Measurements from ENCODE around the gene RPEL1. TPM values are rescaled to one million over a fixed set of nuclear protein-coding genes. Genes with fewer than 3 reads are reported as not detected.
"Not testable (repeated sequence)": the region's sequence is repeated elsewhere in the genome, so short reads cannot be mapped to it uniquely, and the experiment has no call there.

RPEL1 gene
- total RNA-seq, 4 donors from 2014 or later = not detected

DNA sequence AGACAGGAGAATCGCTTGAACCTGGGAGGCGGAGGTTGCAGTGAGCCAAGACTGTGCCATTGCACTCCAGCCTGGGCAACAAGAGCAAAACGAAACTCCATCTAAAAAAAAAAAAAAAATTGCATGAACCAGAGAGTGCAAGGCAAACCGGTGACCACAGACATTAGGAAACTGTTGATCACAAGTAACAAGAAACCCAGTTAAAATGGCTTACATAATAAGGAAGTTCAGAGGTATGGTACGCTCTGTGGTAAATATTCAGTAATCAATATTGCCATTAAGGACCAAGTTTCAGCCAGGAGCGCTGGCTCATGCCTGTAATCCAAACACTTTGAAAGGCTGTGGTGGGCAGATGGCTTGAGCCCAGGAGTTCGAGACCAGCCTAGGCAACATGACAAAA, 43.4 kb upstream of the RPEL1 start:
- no peaks in the 10 kb centered on the region for H3K27me3 ChIP-seq
- peaks cover 12 to 19% of the 10 kb centered on the region in 2 donors for H3K4me1 ChIP-seq
- no peak for DNase-seq
- no peak overlapping the region for H3K27ac ChIP-seq
- H3K36me3 ChIP-seq = no peaks in the 10 kb centered on the region
- no peaks in the 10 kb centered on the region for H3K9me3 ChIP-seq
- 82 to 87% methylated on average over 7 of the region's 7 CpGs for WGBS, 2 donors
- H3K4me3 ChIP-seq (replicated peaks in 1 of 3) = no peak overlapping the region
- intact Hi-C loops (cut with DNase I) = no loop called here
- no peak for TF ChIP-seq POLR2A (IDR thresholded peaks at IDR 0.05)
- TF ChIP-seq, protein P1, sequence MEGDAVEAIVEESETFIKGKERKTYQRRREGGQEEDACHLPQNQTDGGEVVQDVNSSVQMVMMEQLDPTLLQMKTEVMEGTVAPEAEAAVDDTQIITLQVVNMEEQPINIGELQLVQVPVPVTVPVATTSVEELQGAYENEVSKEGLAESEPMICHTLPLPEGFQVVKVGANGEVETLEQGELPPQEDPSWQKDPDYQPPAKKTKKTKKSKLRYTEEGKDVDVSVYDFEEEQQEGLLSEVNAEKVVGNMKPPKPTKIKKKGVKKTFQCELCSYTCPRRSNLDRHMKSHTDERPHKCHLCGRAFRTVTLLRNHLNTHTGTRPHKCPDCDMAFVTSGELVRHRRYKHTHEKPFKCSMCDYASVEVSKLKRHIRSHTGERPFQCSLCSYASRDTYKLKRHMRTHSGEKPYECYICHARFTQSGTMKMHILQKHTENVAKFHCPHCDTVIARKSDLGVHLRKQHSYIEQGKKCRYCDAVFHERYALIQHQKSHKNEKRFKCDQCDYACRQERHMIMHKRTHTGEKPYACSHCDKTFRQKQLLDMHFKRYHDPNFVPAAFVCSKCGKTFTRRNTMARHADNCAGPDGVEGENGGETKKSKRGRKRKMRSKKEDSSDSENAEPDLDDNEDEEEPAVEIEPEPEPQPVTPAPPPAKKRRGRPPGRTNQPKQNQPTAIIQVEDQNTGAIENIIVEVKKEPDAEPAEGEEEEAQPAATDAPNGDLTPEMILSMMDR (IDR thresholded peaks at IDR 0.05) = no peak

DNA sequence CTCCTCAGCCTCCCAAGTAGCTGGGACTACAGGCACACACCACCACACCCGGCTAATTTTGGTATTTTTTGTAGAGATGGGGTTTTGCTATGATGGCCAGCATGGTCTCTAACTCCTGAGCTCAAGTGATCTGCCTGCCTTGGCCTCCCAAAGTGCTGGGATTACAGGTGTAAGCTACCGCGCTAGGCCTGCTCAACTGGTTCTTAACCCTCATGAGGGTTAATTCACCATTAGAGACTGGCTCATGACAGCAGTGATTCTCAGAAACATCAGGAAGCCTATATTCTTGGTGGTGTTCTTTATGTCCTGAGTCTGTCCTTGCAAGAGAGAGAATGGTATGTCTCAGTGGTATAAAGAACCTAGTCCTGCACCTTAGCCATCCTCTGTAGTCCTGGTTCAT, 42.2 kb upstream of the RPEL1 start:
- Histone ChIP-seq H3K27me3 (no peaks in the 10 kb centered on the region), H3K27ac (no peak overlapping the region), H3K4me1 (peaks cover 15 to 17% of the 10 kb centered on the region in 2 donors), H3K9me3 (no peaks in the 10 kb centered on the region), H3K36me3 (no peaks in the 10 kb centered on the region), H3K4me3 (replicated peaks in 1 of 3) (no peak overlapping the region)
- 98 to 100% methylated on average over 3 of the region's 3 CpGs for WGBS, 2 donors
- TF ChIP-seq, protein P1 (IDR thresholded peaks at IDR 0.05) = no peak
- no peak for TF ChIP-seq POLR2A (IDR thresholded peaks at IDR 0.05)
- DNase-seq = no peak
- intact Hi-C loops (cut with DNase I) = no loop called here

DNA sequence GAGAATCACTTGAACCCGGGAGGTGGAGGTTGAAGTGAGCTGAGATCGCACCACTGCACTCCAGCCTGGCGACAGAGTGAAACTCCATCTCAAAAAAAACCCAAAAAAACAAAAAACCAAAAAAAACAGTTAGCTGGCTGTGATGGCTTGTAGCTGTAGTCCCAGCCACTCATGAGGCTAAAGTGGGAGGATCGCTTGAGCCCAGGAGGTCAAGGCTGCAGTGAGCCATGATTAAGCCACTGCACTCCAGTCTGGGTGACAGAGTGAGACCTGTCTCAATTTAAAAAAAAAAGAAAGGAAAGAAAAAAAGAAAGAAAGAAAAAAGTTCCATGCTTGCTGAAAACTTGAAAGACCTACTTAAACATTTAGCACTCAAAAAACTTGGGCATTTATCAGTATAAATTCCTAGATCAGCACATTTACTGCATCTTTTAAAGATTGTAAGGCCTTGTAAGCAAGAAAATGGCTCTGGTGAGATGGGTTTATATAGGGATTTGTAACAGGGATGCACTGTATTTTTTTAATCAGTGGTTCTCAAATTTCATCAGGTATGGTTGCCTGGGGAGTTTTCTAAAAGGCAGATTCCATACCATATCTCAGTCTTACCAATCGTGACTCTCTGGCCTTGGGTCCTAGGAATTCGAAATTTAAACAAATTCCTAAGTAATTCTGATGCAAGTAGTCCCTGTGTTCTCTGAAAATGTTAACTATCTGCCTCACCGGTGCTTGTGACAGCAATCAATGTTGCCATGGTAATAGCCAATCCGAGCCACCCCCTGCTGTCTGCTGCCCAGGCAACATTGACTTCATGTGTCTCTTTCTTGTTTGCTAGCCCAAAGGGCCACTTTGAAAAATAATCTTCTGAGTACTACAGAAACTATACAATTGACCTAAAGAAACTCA, 41.1 kb upstream of the RPEL1 start:
- H3K9me3 ChIP-seq = no peaks in the 10 kb centered on the region
- H3K4me1 ChIP-seq = peaks cover 15 to 17% of the 10 kb centered on the region in 2 donors
- DNase-seq = no peak
- H3K36me3 ChIP-seq = no peaks in the 10 kb centered on the region
- no peak for TF ChIP-seq POLR2A (IDR thresholded peaks at IDR 0.05)
- TF ChIP-seq, protein P1 (IDR thresholded peaks at IDR 0.05) = no peak
- no peak overlapping the region for H3K4me3 ChIP-seq (replicated peaks in 1 of 3)
- no peak overlapping the region for H3K27ac ChIP-seq
- H3K27me3 ChIP-seq = no peaks in the 10 kb centered on the region
- intact Hi-C loops (cut with DNase I) = no loop called here
- WGBS, 2 donors = 49 to 52% methylated on average over 8 of the region's 8 CpGs

DNA sequence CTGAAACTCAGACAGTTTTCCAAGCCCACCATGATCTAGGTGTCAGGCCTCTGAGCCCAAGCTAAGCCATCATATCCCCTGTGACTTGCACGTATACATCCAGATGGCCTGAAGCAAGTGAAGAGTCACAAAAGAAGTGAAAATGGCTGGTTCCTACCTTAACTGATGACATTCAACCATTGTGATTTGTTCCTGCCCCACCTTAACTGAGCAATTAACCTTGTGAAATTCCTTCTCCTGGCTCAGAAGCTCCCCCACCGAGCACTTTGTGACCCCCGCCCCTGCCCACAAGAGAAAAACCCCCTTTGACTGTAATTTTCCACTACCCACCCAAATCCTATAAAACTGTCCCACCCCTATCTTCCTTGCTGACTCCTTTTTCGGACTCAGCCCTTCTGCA, 40.3 kb upstream of the RPEL1 start:
- H3K27ac ChIP-seq; H3K9me3 ChIP-seq; H3K4me3 ChIP-seq (replicated peaks in 1 of 3); H3K36me3 ChIP-seq; DNase-seq; intact Hi-C loops (cut with DNase I); H3K27me3 ChIP-seq: not testable (repeated sequence)
- H3K4me1 ChIP-seq = peaks cover 15 to 17% of the 10 kb centered on the region in 2 donors
- WGBS, 2 donors = 73 to 84% methylated on average over 4 of the region's 4 CpGs

DNA sequence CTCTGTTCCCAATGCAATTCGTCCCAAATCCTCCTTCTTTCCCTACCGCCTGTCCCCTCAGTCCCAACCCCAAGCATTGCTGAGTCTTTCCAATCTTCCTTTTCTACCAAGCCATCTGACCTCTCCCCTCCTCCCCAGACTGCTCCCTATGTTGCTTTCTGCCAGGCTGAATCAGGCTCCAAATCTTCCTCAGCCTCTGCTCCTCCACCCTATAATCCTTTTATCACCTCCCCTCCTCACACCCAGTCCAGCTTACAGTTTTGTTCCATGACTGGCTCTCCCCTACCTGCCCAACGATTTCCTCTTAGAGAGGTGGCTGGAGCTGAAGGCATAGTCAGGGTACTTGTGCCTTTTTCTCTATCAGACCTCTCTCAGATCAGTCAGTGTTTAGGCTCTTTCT, 39.0 kb upstream of the RPEL1 start:
- DNase-seq; H3K4me3 ChIP-seq (replicated peaks in 1 of 3); intact Hi-C loops (cut with DNase I); H3K27me3 ChIP-seq; H3K36me3 ChIP-seq; H3K9me3 ChIP-seq: not testable (repeated sequence)
- Histone ChIP-seq H3K27ac (peak overlapping the region in 2 of 3 donors; percentile 56 to 58), H3K4me1 (peaks cover 15 to 17% of the 10 kb centered on the region in 2 donors)
- 70 to 78% methylated on average over 3 of the region's 3 CpGs for WGBS, 2 donors

DNA sequence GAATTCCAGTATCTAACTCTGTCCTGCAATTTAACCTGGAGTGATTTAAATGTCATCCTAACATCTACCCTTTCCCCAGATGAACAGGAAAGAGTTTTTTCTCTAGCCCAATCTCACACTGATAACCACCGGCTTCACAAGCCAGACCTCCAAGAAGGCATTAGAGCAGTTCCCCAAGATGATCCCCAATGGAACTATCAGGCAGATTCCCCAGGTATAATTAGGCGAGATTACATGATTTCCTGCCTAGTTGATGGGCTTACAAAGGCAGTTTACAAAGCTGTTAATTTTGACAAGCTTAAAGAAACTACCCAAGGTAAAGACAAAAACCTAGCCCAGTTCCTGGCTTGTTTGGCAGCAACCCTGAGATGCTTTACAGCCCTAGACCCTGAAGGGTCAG, 38.5 kb upstream of the RPEL1 start:
- DNase-seq = no peak
- Histone ChIP-seq H3K27ac (peak overlapping the region in 2 of 3 donors; percentile 56 to 58), H3K27me3 (no peaks in the 10 kb centered on the region), H3K4me3 (replicated peaks in 1 of 3) (no peak overlapping the region), H3K4me1 (peaks cover 15 to 17% of the 10 kb centered on the region in 2 donors), H3K36me3 (no peaks in the 10 kb centered on the region), H3K9me3 (no peaks in the 10 kb centered on the region)
- 59 to 61% methylated on average over 2 of the region's 2 CpGs for WGBS, 2 donors
- TF ChIP-seq POLR2A (IDR thresholded peaks at IDR 0.05) = no peak
- TF ChIP-seq, protein P1 (IDR thresholded peaks at IDR 0.05) = no peak
- intact Hi-C loops (cut with DNase I) = no loop called here

DNA sequence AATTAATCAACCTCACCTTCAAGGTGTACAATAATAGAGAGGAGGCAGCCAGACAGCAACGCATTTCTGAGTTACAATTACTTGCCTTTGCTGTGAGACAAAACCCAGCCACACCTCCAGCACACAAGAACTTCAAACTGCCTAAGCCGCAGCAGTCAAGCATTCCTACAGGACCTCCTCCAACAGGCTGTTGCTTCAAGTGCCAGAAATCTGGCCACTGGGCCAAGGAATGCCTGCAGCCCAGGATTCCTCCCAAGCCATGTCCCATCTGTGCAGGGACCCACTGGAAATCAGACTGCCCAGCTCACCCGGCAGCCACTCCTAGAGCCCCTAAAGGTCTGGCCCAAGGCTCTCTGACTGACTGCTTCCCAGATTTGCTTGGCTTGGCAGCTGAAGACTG, 38.0 kb upstream of the RPEL1 start:
- H3K36me3 ChIP-seq; H3K4me3 ChIP-seq (replicated peaks in 1 of 3); H3K27me3 ChIP-seq; H3K9me3 ChIP-seq; intact Hi-C loops (cut with DNase I): not testable (repeated sequence)
- H3K4me1 ChIP-seq = peaks cover 15 to 17% of the 10 kb centered on the region in 2 donors
- H3K27ac ChIP-seq = peak overlapping the region in 2 of 3 donors; percentile 56 to 58
- DNase-seq = peak; percentile 78 to 81
- 0 to 28% methylated on average over 1 to 3 of the region's 3 CpGs for WGBS, 2 donors

DNA sequence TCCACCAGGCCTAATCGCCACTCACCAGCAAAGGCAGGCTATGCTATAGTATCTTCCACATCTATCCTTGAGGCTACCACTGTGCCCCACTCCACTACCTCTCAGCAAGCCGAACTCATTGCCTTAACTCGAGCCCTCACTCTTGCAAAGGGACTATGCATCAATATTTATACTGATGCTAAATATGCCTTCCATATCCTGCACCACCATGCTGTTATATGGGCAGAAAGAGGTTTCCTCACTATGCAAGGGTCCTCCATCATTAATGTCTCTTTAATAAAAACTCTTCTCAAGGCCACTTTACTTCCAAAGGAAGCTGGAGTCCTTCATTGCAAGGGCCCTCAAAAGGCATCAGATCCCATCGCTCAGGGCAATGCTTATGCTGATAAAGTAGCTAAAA, 35.4 kb upstream of the RPEL1 start:
- 90 to 93% methylated on average over 4 of the region's 4 CpGs for WGBS, 2 donors
- H3K36me3 ChIP-seq; intact Hi-C loops (cut with DNase I); DNase-seq; H3K9me3 ChIP-seq; H3K27ac ChIP-seq; H3K4me3 ChIP-seq (replicated peaks in 1 of 3); H3K27me3 ChIP-seq: not testable (repeated sequence)
- peaks cover 7 to 13% of the 10 kb centered on the region in 2 donors for H3K4me1 ChIP-seq
